Subcutaneous adipose tissue (tissue), 4 donors: ENCODE data around the gene FPR3. TPM values are rescaled to one million over a fixed set of nuclear protein-coding genes. Genes with fewer than 3 reads are reported as not detected.

Source experiments
- total RNA-seq, 4 donors: library from RNA; depleted of rRNA; stranded (reverse); fragments of >200 nt; gene quantifications; one replicate each; pipeline ENCODE4 v1.1.0, GENCODE V29; 2016
- TF ChIP-seq, protein P1 (sequence below): fragments of 450-650 bp; IDR thresholded peaks from one replicate; pipeline ENCODE4 v1.5.1; 2016; ENCODE audit warnings: low read depth, mild to moderate bottlenecking, control low read depth, antibody characterized with exemption, moderate library complexity

FPR3 gene
- total RNA-seq, 4 donors from 2014 or later: 3.2 to 112 (median 27.3) TPM

DNA sequence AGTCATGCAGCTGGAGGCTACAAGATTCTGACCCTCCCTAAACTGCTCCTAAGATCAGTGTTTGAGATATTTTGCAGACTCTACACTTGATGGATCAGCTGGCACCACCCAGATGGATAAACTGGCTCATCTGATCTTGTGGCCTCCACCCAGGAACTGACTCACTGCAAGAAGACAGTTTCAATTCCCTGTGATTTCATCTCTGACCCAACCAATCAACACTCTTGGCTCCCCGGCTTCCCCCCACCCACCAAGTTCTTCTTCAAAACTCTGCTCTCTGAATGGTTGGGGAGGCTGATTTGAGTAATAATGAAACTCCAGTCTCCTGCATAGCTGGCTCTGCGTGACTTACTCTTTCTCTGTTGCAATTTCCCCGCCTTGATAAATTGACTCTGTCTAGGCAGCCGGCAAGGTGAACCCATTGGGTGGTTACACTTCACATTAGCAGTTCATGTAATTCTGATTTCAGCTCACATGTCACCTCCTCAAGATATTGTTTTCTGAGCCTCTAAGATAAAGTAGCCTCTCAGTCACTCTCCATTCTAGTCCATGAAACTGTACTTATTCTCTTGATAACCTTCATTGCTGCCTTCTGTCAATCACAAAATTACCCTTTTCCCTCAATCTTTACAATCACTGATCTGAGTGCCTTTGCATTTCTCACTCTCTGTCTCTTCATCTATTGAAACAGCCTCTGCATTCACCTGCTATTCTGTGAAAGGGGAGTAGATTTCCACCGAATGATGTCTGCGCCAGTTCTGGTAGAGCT lies 9.9 kb upstream of the FPR3 start:
- TF ChIP-seq, protein P1, sequence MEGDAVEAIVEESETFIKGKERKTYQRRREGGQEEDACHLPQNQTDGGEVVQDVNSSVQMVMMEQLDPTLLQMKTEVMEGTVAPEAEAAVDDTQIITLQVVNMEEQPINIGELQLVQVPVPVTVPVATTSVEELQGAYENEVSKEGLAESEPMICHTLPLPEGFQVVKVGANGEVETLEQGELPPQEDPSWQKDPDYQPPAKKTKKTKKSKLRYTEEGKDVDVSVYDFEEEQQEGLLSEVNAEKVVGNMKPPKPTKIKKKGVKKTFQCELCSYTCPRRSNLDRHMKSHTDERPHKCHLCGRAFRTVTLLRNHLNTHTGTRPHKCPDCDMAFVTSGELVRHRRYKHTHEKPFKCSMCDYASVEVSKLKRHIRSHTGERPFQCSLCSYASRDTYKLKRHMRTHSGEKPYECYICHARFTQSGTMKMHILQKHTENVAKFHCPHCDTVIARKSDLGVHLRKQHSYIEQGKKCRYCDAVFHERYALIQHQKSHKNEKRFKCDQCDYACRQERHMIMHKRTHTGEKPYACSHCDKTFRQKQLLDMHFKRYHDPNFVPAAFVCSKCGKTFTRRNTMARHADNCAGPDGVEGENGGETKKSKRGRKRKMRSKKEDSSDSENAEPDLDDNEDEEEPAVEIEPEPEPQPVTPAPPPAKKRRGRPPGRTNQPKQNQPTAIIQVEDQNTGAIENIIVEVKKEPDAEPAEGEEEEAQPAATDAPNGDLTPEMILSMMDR: no peak

DNA sequence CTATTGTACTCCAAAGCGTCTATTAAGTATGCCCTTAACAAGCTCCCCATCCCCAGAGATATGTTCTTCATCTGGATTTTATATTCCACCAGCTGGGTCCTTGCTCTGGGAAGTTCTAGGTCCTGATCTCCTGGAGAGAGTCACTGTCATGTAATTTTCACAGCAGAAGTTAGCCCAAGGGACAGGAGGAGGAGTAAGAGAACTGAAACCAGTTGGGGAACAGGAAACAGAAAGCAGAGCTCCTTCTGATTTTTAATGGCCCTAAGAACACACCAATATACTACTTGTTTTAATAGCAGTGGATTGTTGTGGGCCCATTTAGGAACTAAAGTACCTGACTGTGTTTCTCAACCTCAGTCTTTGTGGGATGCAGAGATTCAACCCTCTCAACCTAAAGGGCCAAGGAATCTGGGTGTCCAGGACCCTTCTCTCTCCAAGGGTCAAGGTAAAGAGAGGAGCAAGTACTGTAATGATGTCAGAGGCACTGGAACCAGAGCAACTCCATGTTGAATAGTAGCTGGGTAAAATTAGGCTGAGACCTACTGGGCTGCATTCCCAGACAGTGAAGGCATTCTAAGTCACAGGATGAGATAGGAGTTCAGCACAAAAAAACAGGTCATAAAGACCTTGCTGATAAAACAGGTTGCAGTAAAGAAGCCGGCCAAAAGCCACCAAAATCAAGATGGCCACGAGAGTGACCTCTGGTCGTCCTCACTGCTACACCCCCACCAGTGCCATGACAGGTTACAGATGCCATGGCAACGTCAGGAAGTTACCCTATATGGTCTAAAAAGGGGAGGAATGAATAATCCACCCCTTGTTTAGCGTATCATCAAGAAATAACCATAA lies 8.1 kb upstream of the FPR3 start:
- TF ChIP-seq, protein P1: no peak

DNA sequence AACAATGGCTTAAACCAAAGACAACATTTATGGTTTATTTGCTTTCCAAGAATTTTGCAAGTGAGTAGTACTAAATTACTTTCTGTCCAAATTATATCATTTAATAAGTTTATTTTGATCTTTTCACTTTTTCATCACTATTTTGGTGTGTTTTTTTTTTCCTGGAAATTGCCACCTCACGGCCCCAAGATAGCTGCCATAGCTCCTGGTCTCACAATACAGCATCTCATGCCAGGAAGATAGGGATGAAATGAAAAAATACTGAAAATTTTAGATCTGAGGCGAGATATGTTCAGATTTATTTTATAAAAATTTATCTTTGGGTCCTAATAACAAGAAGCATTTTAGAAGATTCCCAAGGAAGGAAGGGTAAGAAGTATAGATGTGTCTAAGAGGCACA lies 6.9 kb upstream of the FPR3 start:
- TF ChIP-seq, protein P1: no peak

DNA sequence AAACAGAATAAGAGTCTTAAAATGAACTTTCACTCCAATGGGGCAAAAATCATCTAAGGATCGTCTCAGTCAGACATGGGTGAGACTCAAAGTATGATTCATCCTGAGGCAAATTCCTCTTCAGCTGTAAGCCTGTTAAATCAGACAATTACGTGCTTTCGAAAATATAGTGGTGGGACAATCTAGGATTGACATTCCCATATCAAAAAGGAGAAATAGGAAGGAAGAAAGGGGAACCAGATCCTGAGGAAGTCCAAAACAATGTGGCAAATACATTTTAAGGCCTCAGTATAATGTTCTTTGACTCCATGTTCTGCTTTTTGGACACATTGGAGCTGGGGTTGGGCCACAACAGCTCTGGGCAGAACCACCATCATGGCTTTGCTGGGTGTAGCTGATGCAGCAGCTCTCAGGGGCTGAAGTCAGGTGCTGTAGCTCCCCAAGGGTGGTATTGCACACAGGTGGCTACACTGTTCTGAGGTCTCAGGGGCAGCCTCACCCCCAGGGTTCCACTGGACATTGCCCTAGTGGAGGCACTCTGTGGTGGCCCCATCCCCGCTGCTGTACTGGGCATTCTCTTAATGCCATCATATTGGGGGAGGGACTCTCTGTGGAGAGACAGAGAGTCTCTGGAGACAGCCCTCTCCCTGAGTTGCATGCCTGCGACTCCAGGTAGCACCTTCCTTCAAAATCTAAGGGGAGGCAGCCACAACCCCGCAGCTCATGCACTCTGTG lies 5.7 kb upstream of the FPR3 start:
- TF ChIP-seq, protein P1: no peak

DNA sequence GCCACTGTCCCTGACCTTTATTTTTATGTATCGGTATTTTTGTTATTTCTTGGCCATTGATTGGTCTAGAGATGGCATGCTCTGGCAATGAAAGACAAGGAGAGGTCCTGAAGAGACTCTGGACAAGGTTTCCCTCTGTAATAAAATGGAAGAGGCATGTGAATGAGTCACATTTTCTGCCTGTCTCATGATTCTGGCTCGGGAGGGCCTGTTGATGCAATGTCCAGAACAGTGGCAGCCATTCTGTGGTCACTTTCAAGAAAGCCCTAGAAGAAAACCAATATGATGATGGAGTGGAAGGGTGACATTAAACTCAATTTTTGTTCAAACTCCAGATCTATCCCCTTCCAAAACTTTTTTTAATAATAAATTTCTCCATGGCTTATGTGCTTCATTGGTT lies 2.0 kb upstream of the FPR3 start:
- TF ChIP-seq, protein P1: no peak

DNA sequence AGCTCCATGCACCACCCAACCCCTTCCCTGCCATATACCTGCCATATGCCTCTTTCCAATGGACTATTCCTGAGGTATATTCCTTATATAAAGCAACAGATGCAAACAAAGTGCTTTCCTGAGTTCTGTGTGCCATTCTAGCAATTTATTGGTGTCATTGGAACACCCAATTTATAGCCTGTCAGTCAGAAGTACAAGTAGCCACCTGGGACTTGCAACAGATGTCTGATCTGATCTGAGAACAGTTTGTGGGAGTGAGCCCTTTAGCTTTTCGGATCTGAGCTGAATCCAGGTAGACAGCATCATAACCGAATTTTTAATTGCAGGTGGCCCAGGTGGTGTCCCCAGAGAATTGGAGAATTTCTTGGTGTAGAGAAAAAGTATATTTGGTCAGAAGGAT lies 963 bp upstream of the FPR3 start:
- TF ChIP-seq, protein P1: no peak
